HG03097 (cell line): Measurements from ENCODE around the gene C9orf72.
"Not testable (repeated sequence)": the region's sequence is repeated elsewhere in the genome, so short reads cannot be mapped to it uniquely, and the experiment has no call there.

Experiments
- ATAC-seq: cut with Tn5 transposase; IDR thresholded peaks from one replicate; pipeline ENCODE4 v1.9.1; 2021; ENCODE audit not compliant: unreplicated experiment, low FRiP score

C9orf72 gene

DNA sequence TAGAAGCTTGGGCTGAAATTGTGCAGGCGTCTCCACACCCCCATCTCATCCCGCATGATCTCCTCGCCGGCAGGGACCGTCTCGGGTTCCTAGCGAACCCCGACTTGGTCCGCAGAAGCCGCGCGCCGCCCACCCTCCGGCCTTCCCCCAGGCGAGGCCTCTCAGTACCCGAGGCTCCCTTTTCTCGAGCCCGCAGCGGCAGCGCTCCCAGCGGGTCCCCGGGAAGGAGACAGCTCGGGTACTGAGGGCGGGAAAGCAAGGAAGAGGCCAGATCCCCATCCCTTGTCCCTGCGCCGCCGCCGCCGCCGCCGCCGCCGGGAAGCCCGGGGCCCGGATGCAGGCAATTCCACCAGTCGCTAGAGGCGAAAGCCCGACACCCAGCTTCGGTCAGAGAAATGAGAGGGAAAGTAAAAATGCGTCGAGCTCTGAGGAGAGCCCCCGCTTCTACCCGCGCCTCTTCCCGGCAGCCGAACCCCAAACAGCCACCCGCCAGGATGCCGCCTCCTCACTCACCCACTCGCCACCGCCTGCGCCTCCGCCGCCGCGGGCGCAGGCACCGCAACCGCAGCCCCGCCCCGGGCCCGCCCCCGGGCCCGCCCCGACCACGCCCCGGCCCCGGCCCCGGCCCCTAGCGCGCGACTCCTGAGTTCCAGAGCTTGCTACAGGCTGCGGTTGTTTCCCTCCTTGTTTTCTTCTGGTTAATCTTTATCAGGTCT, at the start of gene C9orf72:
TSS of gene C9orf72 (minus strand) at position 564 of the 716 bp plus-strand sequence. CDS start 6,361 bp downstream, outside the sequence.
- ATAC-seq: peak; percentile 70

DNA sequence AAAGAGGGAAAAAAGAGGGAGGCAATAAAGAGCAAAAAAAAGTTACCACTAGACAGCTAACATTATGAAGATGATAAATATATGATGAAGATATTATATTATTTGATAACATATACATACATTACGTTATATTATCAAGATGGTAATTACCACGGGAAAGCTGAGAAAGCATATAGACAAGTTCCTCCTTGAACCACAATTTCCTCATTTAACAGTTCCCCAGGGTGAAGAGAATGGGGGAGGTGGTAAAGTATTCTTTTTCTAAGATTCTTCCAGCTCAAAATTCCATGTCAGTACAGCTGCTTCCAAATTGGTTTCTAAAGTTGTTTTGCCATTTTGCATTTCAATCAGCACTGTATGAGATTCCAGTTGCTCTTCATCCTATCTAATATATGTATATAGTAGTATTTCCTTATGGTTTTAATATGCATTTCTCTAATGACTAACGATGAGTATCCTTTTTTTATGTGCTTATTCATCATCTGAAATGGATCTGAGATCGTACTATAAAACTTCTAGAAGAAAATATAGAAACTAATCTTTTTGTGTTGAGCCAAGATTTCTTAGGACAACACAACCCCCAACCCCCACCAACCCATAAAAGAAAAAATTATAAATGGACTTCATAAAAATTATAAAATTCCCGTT, 49.5 kb upstream of the C9orf72 start:
- ATAC-seq: no peak

GRCh38 chr9:27619743-27620142, 46.5 kb upstream of the C9orf72 start:
- ATAC-seq: no peak

- ATAC-seq: no peak
Observed at GRCh38 chr9:27618066-27618465, 44.8 kb upstream of the C9orf72 start.

GRCh38 chr9:27614551-27614950, 41.3 kb upstream of the C9orf72 start:
- no peak for ATAC-seq

DNA sequence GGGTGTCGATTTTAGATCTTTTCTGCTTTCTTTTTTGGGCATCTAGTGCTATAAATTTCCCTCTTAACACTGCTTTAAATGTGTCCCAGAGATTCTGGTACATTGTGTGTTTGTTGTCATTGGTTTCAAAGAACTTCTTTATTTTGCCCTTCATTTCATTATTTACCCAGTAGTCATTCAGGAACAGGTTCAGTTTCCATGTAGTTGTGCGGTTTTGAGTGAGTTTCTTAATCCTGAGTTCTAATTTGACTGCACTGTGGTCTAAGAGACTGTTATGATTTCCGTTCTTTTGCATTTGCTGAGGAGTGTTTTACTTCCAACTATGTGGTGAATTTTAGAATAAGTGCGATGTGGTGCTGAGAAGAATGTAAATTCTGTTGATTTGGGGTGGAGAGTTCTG, 38.8 kb upstream of the C9orf72 start:
- not testable (repeated sequence) for ATAC-seq

DNA sequence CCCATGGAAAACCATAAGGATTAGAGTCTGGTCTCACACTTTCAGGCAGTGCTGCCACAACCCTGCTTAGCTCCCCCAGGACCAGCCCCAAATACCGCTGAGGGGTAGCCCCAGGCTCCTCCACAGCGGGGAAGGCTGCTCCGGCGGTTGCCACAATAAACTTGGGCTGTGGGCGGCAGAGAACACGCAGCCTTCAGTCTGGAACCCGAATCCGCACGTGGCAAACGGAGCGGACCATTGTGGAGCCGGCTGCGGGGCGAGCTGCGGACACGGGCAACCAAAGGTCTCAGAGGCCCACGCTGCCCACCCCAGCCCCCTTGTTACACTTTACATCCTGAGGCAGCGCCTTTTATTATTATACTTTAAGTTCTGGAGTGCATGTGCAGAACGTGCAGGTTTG, 37.3 kb upstream of the C9orf72 start:
- no peak for ATAC-seq

DNA sequence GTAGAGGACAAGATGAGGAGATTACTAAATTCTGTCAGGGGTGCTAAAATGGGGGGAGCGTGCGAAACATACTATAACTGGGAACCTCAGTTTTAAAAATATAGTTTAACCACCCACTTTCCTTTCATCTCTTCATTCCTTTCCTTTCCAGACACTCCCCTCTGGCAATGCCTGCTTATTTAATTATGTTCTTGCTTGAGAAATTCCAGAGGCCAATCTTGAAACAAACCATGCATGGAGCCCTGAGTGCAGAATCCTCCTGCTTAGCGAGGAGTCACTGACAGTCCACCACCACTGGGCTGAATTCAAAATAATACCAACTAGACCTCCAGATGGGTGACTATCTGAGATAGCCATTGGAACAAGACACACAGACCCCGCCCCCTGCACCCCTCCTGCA, 29.7 kb upstream of the C9orf72 start:
- no peak for ATAC-seq

DNA sequence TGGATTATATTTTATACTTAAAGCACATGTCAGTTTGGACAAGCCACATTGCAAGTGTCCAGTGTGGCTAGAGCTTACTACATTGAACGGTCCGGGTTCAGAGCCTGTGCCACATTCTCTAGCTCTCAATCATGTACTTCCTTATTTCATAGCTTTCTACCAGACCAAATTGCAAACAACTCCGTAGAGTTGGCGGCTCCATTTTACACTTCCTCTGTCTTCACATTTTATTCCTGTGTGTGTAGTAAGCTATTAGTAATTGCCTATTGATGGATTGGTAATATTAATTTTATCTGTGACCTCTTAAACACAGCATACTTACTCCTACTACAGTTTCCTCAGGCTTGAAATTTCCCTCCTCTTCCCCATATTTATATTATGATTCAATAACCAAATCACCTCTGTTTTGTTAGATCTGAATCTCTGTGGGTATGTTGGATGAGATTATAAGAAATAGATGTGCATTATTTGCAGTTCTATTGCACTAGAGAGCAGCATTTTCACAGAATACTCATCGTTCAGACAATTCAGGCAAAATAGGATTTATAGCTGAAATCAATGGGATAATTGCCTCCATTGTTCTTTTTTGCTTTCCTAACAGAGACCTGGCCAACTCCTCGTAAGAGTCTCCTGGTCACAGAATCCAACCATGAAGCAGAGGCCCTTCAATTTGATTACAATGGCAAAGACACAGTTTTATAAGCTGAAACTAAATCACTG, 29.0 kb upstream of the C9orf72 start:
- no peak for ATAC-seq

- no peak for ATAC-seq
Observed at GRCh38 chr9:27601396-27601795, 28.1 kb upstream of the C9orf72 start.

GRCh38 chr9:27600256-27600655, 27.0 kb upstream of the C9orf72 start:
- ATAC-seq: no peak

DNA sequence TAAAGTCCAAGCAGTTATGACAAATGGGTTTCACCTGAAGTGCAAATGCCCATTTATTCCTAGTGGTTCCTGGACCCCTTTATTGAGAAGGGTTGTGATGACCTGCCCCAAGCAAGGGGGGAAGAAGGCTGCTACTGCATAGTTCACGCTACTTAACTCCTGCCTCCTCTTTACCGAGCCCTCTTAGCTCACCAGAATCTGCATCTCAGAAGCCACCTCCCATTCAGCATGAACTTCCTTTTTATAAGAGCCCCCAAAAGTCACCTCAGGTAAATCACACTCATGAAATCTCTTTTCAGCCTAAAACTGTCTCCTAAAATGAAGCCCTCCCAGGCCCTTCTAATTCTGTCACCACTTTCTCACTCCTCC, 26.6 kb upstream of the C9orf72 start:
- ATAC-seq: no peak

DNA sequence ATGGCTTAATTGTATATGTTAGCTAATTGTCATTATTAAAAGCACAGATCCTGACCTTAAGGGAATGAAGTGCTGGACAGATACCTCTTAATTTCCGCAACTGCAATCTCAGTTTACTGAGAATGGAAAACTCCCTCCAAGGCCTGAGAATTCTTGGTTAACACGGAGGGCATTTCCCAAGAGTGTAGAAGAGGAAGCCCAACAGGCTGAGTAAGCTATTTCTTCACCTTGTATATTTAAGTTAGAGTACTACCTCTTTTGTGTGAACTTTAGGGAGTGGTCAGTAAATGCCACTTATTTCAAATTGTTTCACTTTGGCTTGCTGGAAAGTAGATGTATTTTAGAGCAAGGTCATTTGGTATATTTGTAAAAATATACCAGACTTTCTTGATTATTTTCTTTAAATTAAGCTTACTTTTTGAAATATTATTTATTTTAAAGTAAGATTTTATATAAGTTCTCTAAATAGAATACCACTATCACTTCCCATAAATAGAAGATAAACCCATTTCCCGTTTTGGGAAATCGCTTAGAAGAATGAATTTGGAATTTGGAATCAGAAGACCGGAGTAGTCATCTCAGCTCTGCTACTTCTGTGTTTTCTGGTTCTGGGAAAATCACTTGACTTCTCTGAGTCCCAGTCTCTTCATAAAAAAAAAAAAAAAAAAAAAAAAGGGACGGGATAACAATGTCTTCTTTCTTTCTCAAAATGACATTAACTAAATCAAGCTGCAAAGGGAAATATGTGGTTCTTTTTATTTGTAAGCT, 26.0 kb upstream of the C9orf72 start:
- ATAC-seq: no peak

GRCh38 chr9:27595733-27596132, 22.5 kb upstream of the C9orf72 start:
- ATAC-seq: no peak

DNA sequence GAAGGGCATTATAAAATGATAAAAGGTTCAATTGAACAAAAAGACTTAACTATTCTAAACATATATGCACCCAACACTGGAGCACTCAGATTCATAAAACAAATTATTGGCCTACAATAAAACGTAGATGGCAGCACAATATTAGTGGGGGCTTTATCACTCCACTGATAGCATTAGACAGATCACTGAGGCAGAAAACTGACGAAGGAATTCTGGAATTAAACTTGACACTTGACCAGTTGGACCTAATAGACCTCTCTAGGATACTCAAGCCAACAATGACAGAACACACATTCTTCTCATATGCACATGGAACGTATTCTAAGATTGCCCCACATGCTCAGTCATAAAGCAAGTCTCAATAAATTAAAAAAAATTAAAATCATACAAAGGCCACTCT, 18.4 kb upstream of the C9orf72 start:
- ATAC-seq: no peak

DNA sequence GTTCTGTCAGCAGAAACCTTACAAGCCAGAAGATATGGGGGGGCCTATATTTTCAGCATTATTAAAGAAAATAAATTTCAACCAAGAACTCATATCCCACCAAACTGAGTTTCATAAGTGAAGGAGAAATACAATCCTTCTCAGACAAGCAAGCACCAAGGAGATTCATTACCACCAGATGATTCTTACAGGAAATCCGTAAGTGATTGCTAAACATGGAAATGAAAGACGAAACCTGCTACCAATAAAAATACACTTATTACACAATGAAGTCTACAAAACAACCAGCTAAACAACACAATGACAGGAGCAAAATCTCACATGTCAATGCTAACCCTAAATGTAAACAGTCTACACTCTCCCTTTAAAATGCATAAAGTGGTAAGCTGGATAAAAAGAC, 17.8 kb upstream of the C9orf72 start:
- ATAC-seq: no peak

DNA sequence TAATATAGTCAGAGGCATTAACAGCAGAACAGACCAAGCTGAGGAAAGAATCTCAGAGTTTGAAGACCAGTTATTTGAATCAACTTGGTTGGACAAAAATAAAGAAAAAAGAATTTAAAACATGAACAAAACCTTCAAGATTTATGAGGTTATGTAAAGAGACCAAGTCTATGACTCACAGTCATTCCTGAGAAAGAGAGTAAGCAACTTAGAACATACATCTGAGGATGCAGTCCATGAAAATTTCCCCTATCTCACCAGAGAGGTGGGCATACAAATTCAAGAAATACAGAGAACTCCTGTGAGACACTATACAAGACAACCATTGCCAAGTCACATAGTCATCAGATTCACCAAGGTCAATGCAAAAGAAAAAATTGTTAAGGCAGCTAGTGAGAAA, 17.4 kb upstream of the C9orf72 start:
- no peak for ATAC-seq

DNA sequence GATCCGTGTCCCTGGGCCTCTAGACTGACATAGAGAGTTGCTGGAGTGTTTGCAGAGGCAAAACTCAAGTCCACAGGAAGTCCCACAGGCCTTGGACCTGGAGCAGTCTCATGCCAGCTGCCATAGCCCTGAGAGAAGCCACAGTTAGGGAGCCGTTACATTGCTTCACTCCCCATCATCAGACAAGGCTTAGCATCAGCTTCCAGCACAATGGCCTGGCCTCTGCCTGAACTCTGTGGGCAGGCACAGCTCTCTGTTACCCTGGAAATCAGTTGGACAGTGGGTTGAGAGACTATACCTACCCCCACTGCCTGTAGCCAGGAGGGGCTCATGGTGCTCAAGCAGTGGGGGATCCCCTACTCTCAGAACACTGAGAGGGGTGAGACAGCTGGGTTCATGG, 16.2 kb upstream of the C9orf72 start:
- ATAC-seq: no peak

DNA sequence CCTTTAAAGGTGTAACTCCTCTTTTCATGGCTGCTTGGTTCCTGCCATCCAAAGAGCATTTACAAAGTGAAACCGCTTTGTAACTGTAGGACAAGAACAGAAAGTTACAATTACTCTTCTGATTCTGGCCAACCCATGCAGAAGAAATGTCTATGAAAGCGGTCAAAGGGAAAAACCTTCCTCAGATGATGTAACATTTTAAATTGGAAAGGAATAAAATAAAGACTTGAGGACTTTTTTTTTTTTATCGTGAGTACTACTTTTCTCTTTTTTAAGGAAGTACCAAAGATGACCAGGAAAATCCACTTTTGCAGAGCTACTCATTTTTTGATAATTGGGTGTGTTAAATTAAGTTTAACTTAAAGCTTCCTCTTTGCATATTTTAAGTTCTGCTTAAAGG, 13.0 kb upstream of the C9orf72 start:
- ATAC-seq: no peak

DNA sequence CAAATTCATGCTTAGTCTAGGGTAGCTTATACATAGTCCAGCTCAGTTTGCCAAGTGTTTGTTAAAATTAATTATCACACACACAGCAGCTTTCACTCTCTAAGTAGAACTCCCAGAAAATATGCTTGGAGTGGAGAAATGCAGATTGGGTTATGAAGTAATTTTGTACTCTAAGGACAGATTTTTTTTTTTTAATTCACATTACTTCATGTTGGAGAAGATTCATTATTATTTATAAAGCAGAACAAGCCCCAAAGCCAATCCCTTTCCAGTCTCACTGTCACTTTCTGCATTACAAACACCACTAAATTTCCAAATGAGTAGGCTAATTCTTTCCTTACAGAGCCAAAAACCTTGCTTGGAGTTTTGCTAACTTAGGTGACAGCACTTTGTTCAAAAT, 11.7 kb upstream of the C9orf72 start:
- no peak for ATAC-seq

DNA sequence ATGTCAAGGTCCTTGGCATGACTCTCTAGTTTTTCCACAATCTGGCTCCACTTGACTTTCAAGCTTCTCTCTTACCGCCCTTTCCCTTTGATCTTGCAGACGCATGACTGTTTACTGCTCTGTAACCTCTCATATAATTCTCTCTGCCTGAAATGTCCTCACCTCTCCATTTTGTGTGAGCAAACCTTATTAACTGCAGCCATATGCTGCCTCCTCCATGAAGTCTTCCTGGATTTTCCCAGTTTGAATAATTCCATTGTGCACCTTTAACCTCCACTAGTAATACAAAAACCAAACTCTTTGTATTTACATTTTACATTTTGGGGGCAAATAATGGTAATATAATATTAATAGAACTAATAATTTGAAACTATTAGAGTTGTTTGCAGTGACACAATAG, 9.5 kb upstream of the C9orf72 start:
- ATAC-seq: no peak
